ENCODE data around the gene ASXL1. TPM values are rescaled to one million over a fixed set of nuclear protein-coding genes. Genes with fewer than 3 reads are reported as not detected.

Gene ASXL1
- total and polyA plus RNA-seq, 8 donors = 9.0 to 185 (median 61.7) TPM

DNA sequence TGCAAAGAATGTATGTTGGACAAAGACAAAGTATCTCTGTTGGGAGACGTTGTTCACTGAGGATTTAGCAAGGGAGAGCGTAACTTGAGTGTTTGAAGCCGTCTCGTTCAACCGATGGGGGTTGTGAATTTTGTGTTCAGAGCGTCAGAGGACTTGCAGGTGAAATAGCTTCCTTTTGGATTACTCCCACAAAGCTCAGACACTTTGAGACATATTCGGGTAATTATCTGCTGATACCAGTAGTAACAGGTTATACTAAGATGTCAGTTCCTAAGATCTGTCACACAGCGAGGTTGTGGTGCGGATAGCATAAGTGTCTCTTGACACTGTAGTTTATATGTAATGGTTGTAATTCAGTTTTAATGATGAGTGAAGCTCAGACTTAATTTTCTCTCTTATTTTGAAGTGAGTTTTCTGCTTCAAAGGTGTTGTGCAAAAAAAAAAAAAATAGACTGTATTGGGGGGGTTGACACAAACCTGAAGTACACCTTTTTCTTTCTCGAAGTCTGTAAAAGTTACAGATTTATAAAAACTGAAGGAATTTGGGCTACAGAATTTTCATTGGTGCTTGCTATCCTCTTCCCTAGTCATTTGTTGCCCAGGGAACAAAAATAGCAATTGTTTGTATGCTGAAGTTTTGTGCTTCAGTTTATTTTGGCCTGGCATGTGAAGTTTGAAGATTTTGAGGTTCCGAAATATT is 1.7 kb downstream of the ASXL1 start:
- Histone ChIP-seq H3K4me1 (peaks cover 53 to 72% (median 63%) of the 10 kb centered on the region in 4 donors), H3K9me3 (no peaks in the 10 kb centered on the region), H3K36me3 (no peaks in the 10 kb centered on the region), H3K27ac (peak overlapping the region; percentile 96 to 99 (median 97)), H3K27me3 (no peaks in the 10 kb centered on the region), H3K4me3 (peak overlapping the region; percentile 78 to 99 (median 86))
- TF ChIP-seq EP300 (IDR thresholded peaks at IDR 0.05) (no peak), POLR2AphosphoS5 (IDR thresholded peaks at IDR 0.05) (no peak), POLR2A (IDR thresholded peaks at IDR 0.05) (no peak)
- TF ChIP-seq, protein P1, sequence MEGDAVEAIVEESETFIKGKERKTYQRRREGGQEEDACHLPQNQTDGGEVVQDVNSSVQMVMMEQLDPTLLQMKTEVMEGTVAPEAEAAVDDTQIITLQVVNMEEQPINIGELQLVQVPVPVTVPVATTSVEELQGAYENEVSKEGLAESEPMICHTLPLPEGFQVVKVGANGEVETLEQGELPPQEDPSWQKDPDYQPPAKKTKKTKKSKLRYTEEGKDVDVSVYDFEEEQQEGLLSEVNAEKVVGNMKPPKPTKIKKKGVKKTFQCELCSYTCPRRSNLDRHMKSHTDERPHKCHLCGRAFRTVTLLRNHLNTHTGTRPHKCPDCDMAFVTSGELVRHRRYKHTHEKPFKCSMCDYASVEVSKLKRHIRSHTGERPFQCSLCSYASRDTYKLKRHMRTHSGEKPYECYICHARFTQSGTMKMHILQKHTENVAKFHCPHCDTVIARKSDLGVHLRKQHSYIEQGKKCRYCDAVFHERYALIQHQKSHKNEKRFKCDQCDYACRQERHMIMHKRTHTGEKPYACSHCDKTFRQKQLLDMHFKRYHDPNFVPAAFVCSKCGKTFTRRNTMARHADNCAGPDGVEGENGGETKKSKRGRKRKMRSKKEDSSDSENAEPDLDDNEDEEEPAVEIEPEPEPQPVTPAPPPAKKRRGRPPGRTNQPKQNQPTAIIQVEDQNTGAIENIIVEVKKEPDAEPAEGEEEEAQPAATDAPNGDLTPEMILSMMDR (IDR thresholded peaks at IDR 0.05) = no peak
- WGBS, 5 donors = 5 to 9% (median 6%) methylated on average over 11 of the region's 11 CpGs
- intact Hi-C loops (cut with DNase I; ENCODE audit: low total_unique reads) = no loop called here
- peak in 1 of 2 donors; percentile 44 for DNase-seq

DNA sequence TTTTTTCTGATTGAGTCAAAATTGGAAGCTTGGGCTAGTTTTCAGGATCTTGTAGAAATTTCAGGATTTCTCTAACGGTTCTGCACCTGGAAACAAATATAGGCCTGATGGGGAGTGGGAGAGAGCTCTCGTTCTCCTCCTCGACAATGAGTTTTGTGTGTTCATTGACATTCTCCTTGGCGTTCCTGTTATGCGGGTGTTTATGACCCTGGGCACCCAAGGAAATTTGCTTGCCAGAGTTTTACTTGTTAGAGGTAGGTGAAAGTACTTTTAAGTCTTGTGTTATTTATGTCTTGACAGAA is 2.2 kb downstream of the ASXL1 start:
- no peak for DNase-seq
- peak overlapping the region in 4 of 5 donors; percentile 96 to 98 (median 97) for H3K27ac ChIP-seq
- H3K36me3 ChIP-seq = no peaks in the 10 kb centered on the region
- intact Hi-C loops (cut with DNase I; ENCODE audit: low total_unique reads) = no loop called here
- peak overlapping the region in 3 of 4 donors; percentile 78 to 99 (median 87) for H3K4me3 ChIP-seq
- no peaks in the 10 kb centered on the region for H3K27me3 ChIP-seq
- H3K4me1 ChIP-seq = peaks cover 58 to 77% (median 68%) of the 10 kb centered on the region in 4 donors
- no peaks in the 10 kb centered on the region for H3K9me3 ChIP-seq
- WGBS, 5 donors = 10 to 28% (median 18%) methylated on average over 5 of the region's 5 CpGs
- TF ChIP-seq POLR2AphosphoS5 (IDR thresholded peaks at IDR 0.05) = no peak
- TF ChIP-seq, protein P1 (IDR thresholded peaks at IDR 0.05) = no peak
- TF ChIP-seq EP300 (IDR thresholded peaks at IDR 0.05) = no peak
- no peak for TF ChIP-seq POLR2A (IDR thresholded peaks at IDR 0.05)

DNA sequence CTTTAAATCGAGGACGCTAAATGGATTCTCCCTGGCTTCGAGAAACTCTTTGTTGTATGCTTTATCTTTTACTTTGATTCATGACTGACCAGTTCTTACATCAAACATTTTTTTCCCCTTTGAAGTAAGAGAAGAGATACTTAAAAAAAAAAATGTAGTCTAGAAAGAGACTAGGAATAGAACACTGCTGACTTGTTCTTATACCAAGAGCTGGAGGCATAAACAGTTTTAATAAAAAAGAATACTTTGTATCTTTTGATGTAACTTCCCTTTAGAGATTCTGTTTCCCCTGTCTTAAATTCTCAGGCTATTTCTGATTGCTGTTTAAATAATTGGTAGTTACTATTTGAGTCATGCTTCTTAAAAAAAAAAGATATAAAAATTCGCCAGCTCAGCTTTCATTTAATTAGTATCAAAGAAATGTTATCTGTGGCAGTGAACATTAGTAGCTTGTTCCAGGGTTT is 4.8 kb downstream of the ASXL1 start:
- Histone ChIP-seq H3K27me3 (no peaks in the 10 kb centered on the region), H3K27ac (peak overlapping the region in 3 of 5 donors; percentile 1 to 28 (median 23)), H3K4me1 (peaks cover 62 to 87% (median 78%) of the 10 kb centered on the region in 4 donors), H3K36me3 (peaks cover 0 to 8% (median 0%) of the 10 kb centered on the region in 4 donors), H3K4me3 (no peak overlapping the region), H3K9me3 (no peaks in the 10 kb centered on the region)
- intact Hi-C loops (cut with DNase I; ENCODE audit: low total_unique reads) = no loop called here
- DNase-seq = no peak
- 8 to 19% (median 11%) methylated on average over 4 of the region's 4 CpGs for WGBS, 5 donors
- TF ChIP-seq POLR2AphosphoS5 (IDR thresholded peaks at IDR 0.05) = no peak
- no peak for TF ChIP-seq POLR2A (IDR thresholded peaks at IDR 0.05)

DNA sequence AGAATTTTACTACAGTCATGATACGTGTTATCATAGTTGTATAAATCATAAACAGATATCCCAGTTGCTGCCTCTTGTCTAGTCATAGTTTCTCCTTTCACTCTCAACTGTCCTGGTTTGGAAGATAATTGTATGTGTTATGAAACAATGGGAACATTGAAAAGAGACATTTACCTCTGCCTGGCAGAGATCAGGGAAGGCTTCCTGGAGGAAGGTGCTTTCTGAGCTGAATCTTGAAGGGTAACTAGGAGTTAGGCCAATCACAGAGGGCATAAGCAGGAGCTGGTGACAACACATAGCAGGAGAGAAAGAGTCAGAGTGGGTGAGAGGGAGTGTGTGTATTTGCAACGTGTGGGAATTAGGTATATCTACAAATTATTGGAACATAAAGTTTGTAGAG is 5.4 kb downstream of the ASXL1 start:
- no peak for DNase-seq
- Histone ChIP-seq H3K4me1 (peaks cover 63 to 93% (median 80%) of the 10 kb centered on the region in 4 donors), H3K4me3 (no peak overlapping the region), H3K27ac (peak overlapping the region in 3 of 5 donors; percentile 23 to 28 (median 27)), H3K36me3 (peaks cover 0 to 8% (median 0%) of the 10 kb centered on the region in 4 donors), H3K9me3 (no peaks in the 10 kb centered on the region), H3K27me3 (no peaks in the 10 kb centered on the region)
- intact Hi-C loops (cut with DNase I; ENCODE audit: low total_unique reads) = no loop called here
- 33 to 57% (median 43%) methylated on average over 2 of the region's 2 CpGs for WGBS, 5 donors
- TF ChIP-seq POLR2A (IDR thresholded peaks at IDR 0.05) = no peak
- no peak for TF ChIP-seq EP300 (IDR thresholded peaks at IDR 0.05)
- TF ChIP-seq, protein P1 (IDR thresholded peaks at IDR 0.05) = no peak
- no peak for TF ChIP-seq POLR2AphosphoS5 (IDR thresholded peaks at IDR 0.05)

Measured in stomach (tissue), 9 donors.